ENCODE data around the gene ACBD6.

GRCh38 chr1:180507795-180508724, 5.7 kb upstream of the ACBD6 start:
- TF ChIP-seq CTCF (IDR thresholded peaks at IDR 0.05) (no peak), POLR2A (IDR thresholded peaks at IDR 0.05) (no peak)

Data from lower leg skin (tissue), 3 donors.